BLaER1 treated with 17β-estradiol and CSF1 and Interleukin-3, amounts not matched to agents 10 nM and 100 nM (cell line): ENCODE results near the gene CFAP61.
"Not testable (repeated sequence)": the region's sequence is repeated elsewhere in the genome, so short reads cannot be mapped to it uniquely, and the experiment has no call there.

ENCODE experiments used
- H3K27ac ChIP-seq, 11 experiments: shearing (Covaris generic); formaldehyde crosslinking; 2 replicates each; pipeline ENCODE4 v1.8.1; 2022
- H3K27me3 ChIP-seq, 11 experiments: shearing (Covaris generic); formaldehyde crosslinking; 2 replicates each; pipeline ENCODE4 v1.8.1; 2022
- H3K36me3 ChIP-seq, 11 experiments: shearing (Covaris generic); formaldehyde crosslinking; 2 replicates each; pipeline ENCODE4 v1.8.1; 2022
- H3K4me1 ChIP-seq, 10 experiments: shearing (Covaris generic); formaldehyde crosslinking; 2 replicates each; pipeline ENCODE4 v1.8.1; 2022
- H3K4me2 ChIP-seq, 11 experiments: shearing (Covaris generic); formaldehyde crosslinking; 2 replicates each; pipeline ENCODE4 v1.8.1; 2022
- H3K4me3 ChIP-seq, 10 experiments: shearing (Covaris generic); formaldehyde crosslinking; 2 replicates each; pipeline ENCODE4 v1.8.1; 2022
- H3K9ac ChIP-seq, 11 experiments: shearing (Covaris generic); formaldehyde crosslinking; 2 replicates each; pipeline ENCODE4 v1.8.1; 2022
- H3K9me3 ChIP-seq, 11 experiments: shearing (Covaris generic); formaldehyde crosslinking; replicated peaks in 1 of 11; 2 replicates each; pipeline ENCODE4 v1.8.1; 2022
- H4K20me1 ChIP-seq, 11 experiments: shearing (Covaris generic); formaldehyde crosslinking; 2 replicates each; pipeline ENCODE4 v1.8.1; 2022
- Cebpa-rat ChIP-seq, 11 experiments: shearing (Covaris generic); IDR thresholded peaks; 2 replicates each; pipeline ENCODE4 v1.8.1; 2022

CFAP61 gene

GRCh38 chr20:20217621-20218020, 165.3 kb downstream of the CFAP61 start:
- TF ChIP-seq Cebpa-rat (IDR thresholded peaks at IDR 0.05) = no peak
- Histone ChIP-seq H3K27me3 (no peaks in the 10 kb centered on the region), H3K4me3 (no peak overlapping the region), H3K27ac (no peak overlapping the region), H3K9me3 (peaks cover 26 to 38% (median 35%) of the 10 kb centered on the region in 11 experiments), H4K20me1 (no peaks in the 10 kb centered on the region), H3K36me3 (0 out of 22 replicates have a peak, but pooled peaks cover 0 to 5% (median 0%) of the 10 kb centered on the region in 11 experiments), H3K4me1 (peaks cover 0 to 28% (median 25%) of the 10 kb centered on the region in 10 experiments; a peak in 17 of 20 replicates), H3K9ac (no peak overlapping the region), H3K4me2 (no peak overlapping the region)

- H4K20me1 ChIP-seq, H3K27ac ChIP-seq, H3K36me3 ChIP-seq, H3K9ac ChIP-seq, H3K4me2 ChIP-seq, H3K4me3 ChIP-seq, H3K27me3 ChIP-seq: not testable (repeated sequence)
- peaks cover 26 to 38% (median 35%) of the 10 kb centered on the region in 11 experiments for H3K9me3 ChIP-seq
- H3K4me1 ChIP-seq = peaks cover 0 to 23% (median 20%) of the 10 kb centered on the region in 10 experiments; a peak in 17 of 20 replicates
These were observed 165.8 kb downstream of the CFAP61 start for GRCh38 chr20:20218106-20218505.

GRCh38 chr20:20219016-20219415, 166.7 kb downstream of the CFAP61 start:
- Histone ChIP-seq H3K36me3 (0 out of 22 replicates have a peak, but pooled peaks cover 0 to 5% (median 0%) of the 10 kb centered on the region in 11 experiments), H3K9ac (no peak overlapping the region), H3K4me1 (peaks cover 0 to 14% (median 12%) of the 10 kb centered on the region in 10 experiments; a peak in 14 of 20 replicates), H3K27ac (no peak overlapping the region), H4K20me1 (no peaks in the 10 kb centered on the region), H3K27me3 (no peaks in the 10 kb centered on the region), H3K9me3 (peaks cover 26 to 38% (median 35%) of the 10 kb centered on the region in 11 experiments), H3K4me2 (no peak overlapping the region), H3K4me3 (no peak overlapping the region)
- no peak for TF ChIP-seq Cebpa-rat (IDR thresholded peaks at IDR 0.05)

- H3K9ac ChIP-seq = no peak overlapping the region
- no peak overlapping the region for H3K4me2 ChIP-seq
- no peak overlapping the region for H3K4me3 ChIP-seq
- no peaks in the 10 kb centered on the region for H4K20me1 ChIP-seq
- peaks cover 0 to 3% (median under 1%) of the 10 kb centered on the region in 10 experiments; a peak in 10 of 20 replicates for H3K4me1 ChIP-seq
- TF ChIP-seq Cebpa-rat (IDR thresholded peaks at IDR 0.05) = no peak
- H3K9me3 ChIP-seq = peaks cover 26 to 38% (median 35%) of the 10 kb centered on the region in 11 experiments
- 0 out of 22 replicates have a peak, but pooled peaks cover 0 to 5% (median 0%) of the 10 kb centered on the region in 11 experiments for H3K36me3 ChIP-seq
- H3K27ac ChIP-seq = no peak overlapping the region
- H3K27me3 ChIP-seq = no peaks in the 10 kb centered on the region
These were observed 167.8 kb downstream of the CFAP61 start for GRCh38 chr20:20220134-20220533.

GRCh38 chr20:20223981-20224380, 171.6 kb downstream of the CFAP61 start:
- Histone ChIP-seq H4K20me1 (no peaks in the 10 kb centered on the region), H3K27me3 (no peaks in the 10 kb centered on the region), H3K27ac (no peak overlapping the region), H3K36me3 (no peaks in the 10 kb centered on the region), H3K4me2 (no peak overlapping the region), H3K4me3 (no peak overlapping the region), H3K9ac (no peak overlapping the region), H3K4me1 (no peaks in the 10 kb centered on the region), H3K9me3 (peaks cover 14 to 33% (median 22%) of the 10 kb centered on the region in 11 experiments)
- no peak for TF ChIP-seq Cebpa-rat (IDR thresholded peaks at IDR 0.05)

GRCh38 chr20:20224806-20225205, 172.5 kb downstream of the CFAP61 start:
- Histone ChIP-seq H3K9ac (no peak overlapping the region), H3K36me3 (no peaks in the 10 kb centered on the region), H3K4me2 (no peak overlapping the region), H3K9me3 (peaks cover 8 to 25% (median 15%) of the 10 kb centered on the region in 11 experiments; a peak in 16 of 22 replicates), H3K4me1 (no peaks in the 10 kb centered on the region), H4K20me1 (no peaks in the 10 kb centered on the region), H3K4me3 (no peak overlapping the region), H3K27me3 (no peaks in the 10 kb centered on the region), H3K27ac (no peak overlapping the region)
- TF ChIP-seq Cebpa-rat (IDR thresholded peaks at IDR 0.05) = no peak

- H3K27ac ChIP-seq = no peak overlapping the region
- H3K9ac ChIP-seq = no peak overlapping the region
- peaks cover 1 to 18% (median 9%) of the 10 kb centered on the region in 11 experiments; a peak in 11 of 22 replicates for H3K9me3 ChIP-seq
- no peak overlapping the region for H3K4me3 ChIP-seq
- H3K4me2 ChIP-seq = no peak overlapping the region
- H3K36me3 ChIP-seq = no peaks in the 10 kb centered on the region
- H4K20me1 ChIP-seq = no peaks in the 10 kb centered on the region
- peaks cover 0 to 4% (median 0%) of the 10 kb centered on the region in 10 experiments; a peak in 5 of 20 replicates for H3K4me1 ChIP-seq
- no peak for TF ChIP-seq Cebpa-rat (IDR thresholded peaks at IDR 0.05)
- no peaks in the 10 kb centered on the region for H3K27me3 ChIP-seq
These were observed 173.2 kb downstream of the CFAP61 start for GRCh38 chr20:20225325-20226043.

- Histone ChIP-seq H3K4me2 (no peak overlapping the region), H3K36me3 (no peaks in the 10 kb centered on the region), H3K9me3 (peaks cover 0 to 16% (median 9%) of the 10 kb centered on the region in 11 experiments; a peak in 9 of 22 replicates), H3K27me3 (no peaks in the 10 kb centered on the region), H4K20me1 (no peaks in the 10 kb centered on the region), H3K4me3 (no peak overlapping the region), H3K27ac (no peak overlapping the region), H3K9ac (no peak overlapping the region), H3K4me1 (peaks cover 0 to 15% (median 10%) of the 10 kb centered on the region in 10 experiments; a peak in 16 of 20 replicates)
- TF ChIP-seq Cebpa-rat (IDR thresholded peaks at IDR 0.05) = no peak
These were observed 174.2 kb downstream of the CFAP61 start for GRCh38 chr20:20226554-20226953.

- H3K4me2 ChIP-seq = no peak overlapping the region
- peaks cover 0 to 20% (median 15%) of the 10 kb centered on the region in 10 experiments; a peak in 19 of 20 replicates for H3K4me1 ChIP-seq
- no peak for TF ChIP-seq Cebpa-rat (IDR thresholded peaks at IDR 0.05)
These were observed 174.8 kb downstream of the CFAP61 start for GRCh38 chr20:20227013-20227571.

More at GRCh38 chr20:20227013-20227571, 174.8 kb downstream of the CFAP61 start:
- Histone ChIP-seq H3K4me3 (no peak overlapping the region), H3K27ac (no peak overlapping the region), H3K36me3 (no peaks in the 10 kb centered on the region), H3K27me3 (no peaks in the 10 kb centered on the region), H4K20me1 (no peaks in the 10 kb centered on the region), H3K9me3 (peaks cover 0 to 16% (median 9%) of the 10 kb centered on the region in 11 experiments; a peak in 9 of 22 replicates), H3K9ac (no peak overlapping the region)
